Bone marrow (tissue), 2 donors: ENCODE data around the gene GNB1.
A peak's percentile ranks its signal among the peaks of the same experiment; 100 is the strongest.
"Not testable (repeated sequence)": the region's sequence is repeated elsewhere in the genome, so short reads cannot be mapped to it uniquely, and the experiment has no call there.

Experiments
- DNase-seq, 2 donors: peaks; one replicate each; lab custom pipeline; 2025; lab: John Stamatoyannopoulos, UW

The GNB1 gene

GRCh38 chr1:1760715-1761114 is 130.2 kb downstream of the GNB1 start:
- DNase-seq = no peak

DNA sequence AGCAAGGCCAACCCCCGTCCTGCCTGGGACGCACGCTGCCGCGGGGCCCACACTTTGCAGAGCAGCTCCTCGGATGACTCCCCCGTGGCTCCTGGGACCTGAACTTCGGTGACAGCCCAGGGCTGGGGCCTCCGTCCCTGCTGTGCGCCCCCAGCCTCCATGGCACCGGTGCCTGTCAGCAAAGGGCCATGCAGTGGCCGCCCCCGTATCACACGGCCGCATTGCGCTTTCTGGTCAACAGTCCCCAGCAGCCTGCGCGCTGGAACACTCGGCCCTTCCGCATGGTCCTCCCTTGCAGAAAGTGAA is 130.6 kb downstream of the GNB1 start:
- no peak for DNase-seq

DNA sequence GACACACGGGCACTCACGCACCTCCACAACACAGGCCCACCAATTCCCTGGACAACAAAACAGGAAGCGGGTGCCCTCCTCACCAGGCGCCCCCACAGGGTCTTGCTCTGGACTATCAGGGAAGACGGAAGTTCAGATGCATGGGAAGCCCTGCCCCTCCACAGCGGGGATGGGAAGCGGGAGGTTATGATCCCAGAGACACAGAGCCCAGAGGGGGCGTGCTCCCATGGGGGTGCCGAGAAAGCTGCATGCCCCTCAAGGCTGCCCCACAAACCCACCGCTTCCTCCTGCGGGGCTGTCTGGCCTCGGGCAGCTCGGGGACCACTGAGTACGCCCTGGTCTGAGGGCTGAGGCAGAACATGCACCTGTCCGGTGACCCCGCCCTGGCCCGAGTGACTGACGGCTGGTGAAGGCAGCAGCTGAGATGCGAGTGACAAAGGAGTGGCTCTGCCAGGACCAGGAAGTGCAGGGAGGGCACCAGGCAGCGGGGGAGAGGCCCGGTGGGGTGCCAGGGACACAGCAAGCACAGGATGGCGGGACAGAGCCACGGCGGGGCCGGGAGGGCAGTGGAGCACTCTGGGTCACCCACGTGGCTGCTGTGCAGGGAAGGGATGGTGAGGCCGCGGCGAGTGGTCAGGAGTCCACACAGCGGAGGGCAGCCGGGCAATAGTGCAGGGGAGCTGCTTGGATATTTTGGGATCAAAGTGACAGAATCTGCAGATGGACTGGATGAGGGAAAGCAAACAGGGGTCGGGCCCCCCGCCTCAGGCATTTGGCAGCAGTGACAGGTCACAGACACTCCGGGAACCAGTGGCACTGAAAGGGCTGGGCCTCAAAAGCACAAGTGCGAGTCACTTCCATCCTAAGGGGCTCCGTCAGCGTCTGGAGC is 131.2 kb downstream of the GNB1 start:
- no peak for DNase-seq

DNA sequence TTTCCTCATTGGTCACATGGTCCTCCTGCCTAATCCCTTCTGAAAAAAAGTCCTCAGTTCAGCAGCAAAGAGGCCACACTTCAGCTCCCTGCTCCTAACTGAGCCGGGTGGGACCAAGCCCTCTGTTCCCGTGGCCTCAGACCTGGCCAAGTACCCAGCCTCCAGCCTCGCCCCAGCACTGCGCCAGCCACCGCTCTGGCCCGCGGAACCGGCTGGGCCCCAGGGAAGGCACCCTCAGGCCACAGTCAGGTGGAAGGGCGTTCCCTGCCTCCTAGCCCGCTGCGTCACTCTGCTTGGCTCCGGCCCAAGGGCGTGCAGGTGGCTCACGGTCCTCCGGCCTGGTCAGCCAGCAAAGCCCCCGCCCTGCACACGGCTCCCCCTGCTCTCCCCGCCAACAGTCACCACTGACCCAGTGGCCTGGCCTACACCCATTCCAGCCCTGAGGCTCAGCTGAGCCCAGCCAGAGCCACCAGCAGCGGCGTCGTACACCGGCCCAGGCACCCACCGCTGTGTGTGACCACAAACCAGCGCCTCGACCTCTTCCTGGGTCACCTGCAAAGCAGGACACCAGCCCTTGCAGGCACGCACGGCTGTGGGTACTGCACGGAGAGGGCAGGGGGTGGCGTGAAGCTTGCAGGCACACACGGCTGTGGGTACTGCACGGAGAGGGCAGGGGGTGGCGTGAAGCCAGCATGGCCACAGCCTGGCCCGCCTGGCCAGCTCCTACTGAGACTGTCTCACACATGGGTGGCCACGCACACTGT is 132.0 kb downstream of the GNB1 start:
- DNase-seq = no peak

GRCh38 chr1:1758059-1758621 is 132.7 kb downstream of the GNB1 start:
- DNase-seq = no peak

- no peak for DNase-seq
Observed at GRCh38 chr1:1757422-1758058, 133.3 kb downstream of the GNB1 start.

GRCh38 chr1:1756661-1757421 is 134.0 kb downstream of the GNB1 start:
- DNase-seq = no peak

DNA sequence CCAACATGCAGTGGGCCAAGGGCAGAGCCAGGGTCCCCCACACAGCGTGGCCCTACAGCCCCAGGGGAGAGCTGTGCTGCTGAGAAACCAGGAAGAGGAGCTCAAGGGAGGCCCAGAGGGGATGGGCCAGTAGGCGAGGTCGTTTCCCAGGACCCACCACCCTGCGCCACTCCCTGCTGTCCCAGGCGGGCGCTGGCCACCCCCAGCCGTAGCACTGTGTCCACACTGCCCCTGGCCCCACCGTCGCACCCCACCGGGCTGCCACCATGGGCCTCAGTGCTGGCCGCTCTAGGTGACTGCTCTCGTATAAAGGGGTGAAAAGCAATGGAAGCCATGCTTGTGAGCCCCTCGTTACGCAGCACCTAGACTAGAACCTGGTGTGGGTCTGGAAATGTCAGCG is 135.0 kb downstream of the GNB1 start:
- no peak for DNase-seq

DNA sequence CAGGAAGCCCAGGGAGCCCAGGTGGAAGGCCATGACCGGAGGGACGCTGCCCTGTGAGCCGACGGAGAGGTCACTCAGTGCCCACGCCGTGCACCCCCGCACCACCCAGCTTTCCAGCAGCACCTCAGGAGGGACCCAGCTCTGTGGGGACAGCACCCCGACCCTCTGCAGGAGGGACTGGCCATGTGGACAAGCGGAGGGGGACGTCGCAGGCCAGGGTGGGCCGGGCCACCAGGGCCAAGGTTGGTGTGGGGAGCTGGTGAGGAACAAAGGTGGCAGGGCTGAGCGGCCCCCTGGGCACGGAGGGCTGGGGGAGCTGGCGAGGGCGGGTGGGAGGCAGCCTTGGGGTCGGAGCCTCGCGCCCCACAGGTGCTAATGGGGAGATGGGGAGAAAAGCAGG is 135.5 kb downstream of the GNB1 start:
- no peak for DNase-seq

- no peak for DNase-seq
Observed at GRCh38 chr1:1754051-1754815, 136.7 kb downstream of the GNB1 start.

DNA sequence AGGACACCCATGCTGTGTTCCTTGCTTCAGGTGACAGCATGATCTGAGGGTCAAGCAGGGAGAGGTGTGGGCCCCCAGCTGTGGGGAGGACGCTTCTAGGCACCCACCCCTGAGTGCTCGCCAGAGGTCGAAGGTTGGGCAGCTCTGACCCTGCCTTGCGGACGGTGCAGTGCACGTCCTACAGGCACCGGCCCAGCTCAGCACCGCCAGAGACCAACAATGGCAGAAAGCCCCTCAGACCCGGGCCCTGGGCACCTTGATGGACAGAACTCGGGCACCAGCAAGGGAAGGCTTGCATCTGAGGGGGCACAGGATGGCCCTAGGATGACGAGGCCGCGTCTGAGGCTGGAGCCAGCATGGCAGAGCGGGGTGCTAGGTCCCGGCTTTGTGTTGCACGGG is 137.3 kb downstream of the GNB1 start:
- no peak for DNase-seq

DNA sequence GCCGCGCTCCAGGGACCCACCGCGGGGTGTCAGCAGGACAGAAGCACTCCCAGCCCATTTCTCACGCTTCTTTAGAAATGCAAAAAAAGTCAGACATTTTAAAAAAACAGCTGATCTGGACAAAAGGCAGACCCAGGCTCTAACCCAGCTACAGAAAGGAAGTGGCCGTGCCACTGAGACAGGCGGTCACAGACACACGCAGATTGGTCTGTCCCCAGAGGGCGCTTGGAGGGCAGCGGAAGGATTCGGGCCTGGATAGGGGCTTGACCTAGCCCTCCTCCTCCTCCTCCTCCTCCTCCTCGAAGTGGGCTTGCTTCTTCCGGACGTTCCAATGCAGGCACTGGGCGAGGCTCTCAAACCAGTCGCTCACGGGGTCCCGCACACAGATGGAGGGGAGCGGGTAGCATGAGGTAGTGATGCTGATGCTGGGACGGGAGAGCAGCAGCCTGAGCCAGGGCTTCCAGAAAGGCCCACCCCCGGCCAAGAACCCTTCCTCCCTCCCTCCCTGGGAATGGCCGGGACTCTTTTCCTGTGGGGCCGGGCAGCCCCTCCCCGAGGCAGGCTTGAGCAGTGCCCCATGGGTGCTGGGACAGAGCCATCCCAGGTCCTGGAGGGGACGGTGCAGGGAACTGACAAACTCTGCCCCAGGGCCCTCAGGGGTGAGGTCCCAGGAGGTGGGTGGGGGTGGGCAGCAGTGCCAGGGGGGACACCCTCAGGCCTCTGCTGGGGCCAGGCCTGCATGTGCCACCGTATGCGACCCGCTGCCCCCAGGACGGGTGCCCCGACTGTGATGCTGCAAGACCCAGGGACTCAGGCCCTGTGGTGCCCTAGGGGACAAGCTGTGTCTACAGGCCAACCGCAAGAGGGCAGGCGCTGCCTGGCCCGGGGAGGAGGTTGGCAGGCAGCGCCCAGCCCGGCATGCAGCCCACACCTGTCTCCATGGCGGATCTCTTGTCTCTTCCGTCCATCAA is 138.0 kb downstream of the GNB1 start:
- no peak for DNase-seq

DNA sequence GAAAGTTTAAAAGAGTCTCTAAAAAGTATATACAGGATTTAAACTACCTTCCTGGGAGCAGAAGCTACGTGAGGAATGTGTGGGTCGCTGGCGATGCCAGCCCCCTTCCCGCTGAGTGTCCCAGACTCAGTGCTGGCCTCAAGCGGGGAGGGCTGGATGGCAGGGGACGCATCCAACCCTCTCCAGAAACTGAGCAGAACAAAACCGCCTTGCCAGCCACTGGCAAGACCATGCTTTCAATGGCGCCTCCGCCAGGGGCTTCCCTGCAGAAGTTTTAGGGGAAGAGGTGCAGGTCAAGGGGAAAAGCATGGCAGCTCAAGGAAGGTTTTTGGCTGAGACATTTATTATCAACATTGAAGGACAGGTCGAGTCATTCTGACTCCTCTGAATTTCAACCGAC is 138.7 kb downstream of the GNB1 start:
- DNase-seq = no peak

DNA sequence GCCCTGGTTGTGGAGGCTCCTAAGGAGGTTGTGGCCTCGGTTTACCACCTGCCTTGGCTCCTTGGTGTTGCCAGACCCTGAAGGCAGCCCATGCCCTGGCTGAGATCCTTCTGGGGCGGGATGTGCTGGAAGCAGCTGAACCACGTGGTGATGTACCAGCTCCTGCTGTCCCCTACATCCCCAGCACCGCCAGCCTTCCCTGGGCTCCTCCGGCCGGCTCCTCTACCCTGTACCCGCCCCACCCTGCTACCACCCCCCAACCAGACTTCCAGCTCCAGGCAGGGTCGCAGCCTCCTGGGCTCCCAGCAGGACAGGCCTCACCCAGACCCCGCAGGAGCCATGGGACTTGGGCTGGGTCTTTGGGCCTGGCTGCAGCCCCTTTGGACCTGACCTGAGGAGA is 140.9 kb downstream of the GNB1 start:
- not testable (repeated sequence) for DNase-seq

GRCh38 chr1:1748686-1749321 is 142.1 kb downstream of the GNB1 start:
- no peak for DNase-seq

DNA sequence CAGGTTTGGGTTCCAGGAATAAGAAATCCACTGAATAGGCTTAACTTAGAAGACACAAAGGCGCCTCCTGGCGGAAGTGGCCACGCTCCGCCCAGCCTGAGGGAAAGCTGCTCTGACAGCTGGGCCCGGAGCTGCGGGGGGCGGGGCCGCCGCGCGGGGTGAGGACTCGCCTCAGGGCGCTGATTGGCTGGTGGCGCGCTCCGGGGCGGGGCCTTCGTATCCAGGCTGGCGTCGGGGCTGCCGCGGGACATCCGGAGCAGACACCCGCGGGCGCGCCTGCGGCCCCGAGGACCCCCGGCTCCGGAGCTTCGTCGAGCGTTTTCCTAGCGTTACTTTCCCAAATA is 144.3 kb downstream of the GNB1 start:
- DNase-seq = not testable (repeated sequence)

GRCh38 chr1:1745651-1746565 is 145.0 kb downstream of the GNB1 start:
- peak; percentile 63 to 68 for DNase-seq

DNA sequence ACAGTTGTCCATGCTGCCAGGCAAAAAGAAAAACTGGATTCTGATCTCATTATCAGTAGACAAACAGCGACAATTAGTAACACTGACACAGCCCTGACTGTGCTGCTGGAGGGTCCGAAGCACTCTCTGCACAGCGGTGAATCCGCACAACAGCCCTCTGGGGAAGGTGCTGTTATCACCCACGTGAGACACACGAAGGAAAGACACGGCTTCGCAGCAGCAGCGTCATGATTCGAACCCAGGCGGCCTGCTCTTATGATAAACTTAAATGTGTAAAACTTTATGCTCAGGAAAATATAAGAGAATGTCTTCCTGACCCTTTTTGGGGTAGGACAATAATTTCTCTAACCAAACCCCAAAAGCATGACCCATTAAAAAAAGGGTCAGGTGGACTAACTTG is 148.4 kb downstream of the GNB1 start:
- DNase-seq = not testable (repeated sequence)
